Kidney (tissue), 14 donors: ENCODE data around the gene GLT1D1. TPM values are rescaled to one million over a fixed set of nuclear protein-coding genes. Genes with fewer than 3 reads are reported as not detected.

ENCODE experiments used
- DNase-seq, 5 donors: peaks; one replicate each; pipeline ENCODE4 v3.0.0-alpha.2; 2013 to 2020
- FAIRE-seq: peaks from 2 replicates; lab custom pipeline; 2012; peaks lifted over from hg19 to GRCh38; lab: Jason Lieb, UNC
- H3K27ac ChIP-seq, 2 donors: one replicate each; pipeline ENCODE4 v1.7.0; 2013; ENCODE audit warnings: low read depth in 2 of 2, low read length in 2 of 2, inconsistent platforms in 1 of 2
- H3K27me3 ChIP-seq: one replicate; pipeline ENCODE4 v1.7.1; 2013; ENCODE audit warnings: low read length, inconsistent platforms; ENCODE audit not compliant: control insufficient read depth, insufficient read depth
- H3K36me3 ChIP-seq, 3 donors: one replicate each; pipeline versions ENCODE4 v1.7.0 to v1.7.1; 2013; ENCODE audit warnings: low read length in 3 of 3, control low read depth in 1 of 3, inconsistent platforms in 1 of 3; ENCODE audit not compliant: insufficient read depth in 3 of 3, control insufficient read depth in 2 of 3
- H3K4me1 ChIP-seq, 3 donors: one replicate each; pipeline versions ENCODE4 v1.7.0 to v1.7.1; 2013; ENCODE audit warnings: low read length in 3 of 3, inconsistent platforms in 1 of 3, low read depth in 1 of 3; ENCODE audit not compliant: control insufficient read depth in 2 of 3, insufficient read depth in 2 of 3
- H3K4me3 ChIP-seq, 3 donors: one replicate each; pipeline versions ENCODE4 v1.7.0 to v1.8.1; 2013; ENCODE audit warnings: low read length in 3 of 3, control low read depth in 1 of 3, inconsistent platforms in 1 of 3
- H3K9ac ChIP-seq, 3 donors: one replicate each; pipeline versions ENCODE4 v1.7.0 to v1.7.1; 2013; ENCODE audit warnings: low read length in 3 of 3, control low read depth in 1 of 3, inconsistent platforms in 1 of 3
- H3K9me3 ChIP-seq, 3 donors: one replicate each; pipeline versions ENCODE4 v1.7.0 to v1.7.1; 2013; ENCODE audit warnings: low read length in 3 of 3, control low read depth in 1 of 3, inconsistent platforms in 1 of 3; ENCODE audit not compliant: control insufficient read depth in 2 of 3, insufficient read depth in 1 of 3
- CTCF ChIP-seq: IDR thresholded peaks from 3 replicates; pipeline ENCODE4 v1.5.1; 2012; ENCODE audit warnings: mild to moderate bottlenecking, moderate library complexity, borderline replicate concordance; ENCODE audit not compliant: insufficient read depth; ENCODE audit errors: extremely low read depth
- intact Hi-C: fragments of 100-400 bp; cut with DNase I; formaldehyde crosslinking; loops from one replicate; pipeline ENCODE4 v1.11.1; 2022
- polyA plus RNA-seq: library from polyadenylated mRNA; stranded (reverse); fragments of 350-450 nt; fragmentation: Illumina TruSeq; extraction: RNeasy Lipid Tissue Mini Kit (QIAGEN cat#74804); gene quantifications from one replicate; pipeline ENCODE4 v1.2.3, GENCODE V29; 2014; ENCODE audit warnings: low read depth, low replicate concordance; ENCODE audit not compliant: insufficient read depth
- total RNA-seq: library from RNA; stranded (reverse); fragmentation: NEBNext Ultra II Directional; extraction: Animal tissue kit (Norgen Biotek cat#: 25700); gene quantifications from one replicate; pipeline ENCODE4 v1.2.1, GENCODE V29; 2021
- donor health status: control.
- donor health status: control.
- donor health status: control.
- donor health status: control.
- donor health status: control.
- donor health status: DM: yes; HTN: yes; CAD: no.
- donor health status: Normal renal cell carcinoma (clear cell type).

Gene GLT1D1
- total and polyA plus RNA-seq, 2 donors from 2014 or later, result 0.41 to 0.45 TPM

GRCh38 chr12:128827724-128828123 lies 25.6 kb upstream of the GLT1D1 start:
- no peak for DNase-seq
- H3K9ac ChIP-seq, result no peak overlapping the region
- intact Hi-C loops, result no loop called here
- no peak overlapping the region for H3K27ac ChIP-seq
- H3K4me1 ChIP-seq, result peaks cover 0 to 4% (median 0%) of the 10 kb centered on the region in 3 donors
- H3K27me3 ChIP-seq, result no peaks in the 10 kb centered on the region
- no peak for FAIRE-seq
- no peak for TF ChIP-seq CTCF
- H3K36me3 ChIP-seq, result no peaks in the 10 kb centered on the region
- H3K4me3 ChIP-seq, result no peak overlapping the region
- peaks cover 0 to 5% (median 0%) of the 10 kb centered on the region in 3 donors for H3K9me3 ChIP-seq

GRCh38 chr12:128829861-128830504 lies 23.3 kb upstream of the GLT1D1 start:
- no peak for TF ChIP-seq CTCF
- intact Hi-C loops, result no loop called here
- Histone ChIP-seq H3K4me3 (no peak overlapping the region), H3K9ac (no peak overlapping the region), H3K27me3 (no peaks in the 10 kb centered on the region), H3K9me3 (peaks cover 0 to 5% (median 0%) of the 10 kb centered on the region in 3 donors), H3K36me3 (no peaks in the 10 kb centered on the region), H3K27ac (no peak overlapping the region), H3K4me1 (no peaks in the 10 kb centered on the region)
- DNase-seq (peak in 1 of 5 donors; percentile 9), FAIRE-seq (no peak)

DNA sequence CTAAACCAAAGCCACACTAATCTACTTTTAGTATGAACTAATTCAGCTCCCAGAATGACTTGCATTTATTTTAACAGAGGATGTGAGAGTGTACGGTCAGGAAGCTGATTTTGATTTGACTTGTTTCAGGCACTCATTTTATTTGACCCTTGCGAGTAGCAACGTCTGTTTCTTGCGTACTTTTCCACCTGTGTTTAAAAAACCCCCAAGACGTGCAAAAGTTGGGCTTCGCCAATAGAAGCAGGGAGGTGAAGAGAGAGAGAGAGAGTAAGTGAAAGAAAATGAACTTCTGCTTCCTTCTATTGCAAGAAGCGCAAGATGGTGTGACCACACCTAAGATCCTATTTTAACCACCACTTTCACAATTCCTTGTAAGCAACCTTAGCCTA lies 22.8 kb upstream of the GLT1D1 start:
- intact Hi-C loops, result no loop called here
- FAIRE-seq, result no peak

More for the DNA sequence above, 22.8 kb upstream of the GLT1D1 start:
- H3K9me3 ChIP-seq, result peaks cover 0 to 5% (median 0%) of the 10 kb centered on the region in 3 donors
- DNase-seq, result peak in 1 of 5 donors; percentile 0
- H3K4me3 ChIP-seq, result no peak overlapping the region
- no peak overlapping the region for H3K9ac ChIP-seq
- no peak for TF ChIP-seq CTCF
- no peaks in the 10 kb centered on the region for H3K36me3 ChIP-seq
- H3K4me1 ChIP-seq, result no peaks in the 10 kb centered on the region
- no peaks in the 10 kb centered on the region for H3K27me3 ChIP-seq
- H3K27ac ChIP-seq, result no peak overlapping the region
